Liver (tissue), 3 donors: Measurements from ENCODE around the gene PNMA6A.

ENCODE experiments used
- CTCF ChIP-seq: fragments of 150-350 bp; IDR thresholded peaks from 2 replicates; pipeline ENCODE4 v1.5.1; 2017; ENCODE audit warnings: improper control_type of control experiment, low read depth, low read length; ENCODE audit not compliant: missing input control
- MAX ChIP-seq: IDR thresholded peaks from 2 replicates; pipeline ENCODE4 v1.6.1; 2016; ENCODE audit warnings: antibody characterized with exemption
- RXRA ChIP-seq, 2 donors: IDR thresholded peaks; 2 replicates each; pipeline ENCODE4 v1.6.1; 2017 to 2018; ENCODE audit warnings: antibody characterized with exemption in 2 of 2, mild to moderate bottlenecking in 1 of 2
- donor health status: healthy.
- donor health status: healthy.

GRCh38 chrX:153063315-153063714, 8.9 kb upstream of the PNMA6A start:
- TF ChIP-seq CTCF (no peak), RXRA (IDR thresholded peaks at IDR 0.05) (peak in 1 of 2 donors; percentile 17), MAX (peak; percentile 68)
